Calu3 (cell line): ENCODE results near the gene SENP2. TPM values are rescaled to one million over a fixed set of nuclear protein-coding genes. Genes with fewer than 3 reads are reported as not detected.
"Not testable (repeated sequence)": the region's sequence is repeated elsewhere in the genome, so short reads cannot be mapped to it uniquely, and the experiment has no call there.

Source experiments
- BruUV-seq: library from RNA; stranded (reverse); fragments of 400-500 nt; replicated peaks from 2 replicates; lab custom pipeline; 2021; lab: Mats Ljungman, UMichigan
- CTCF ChIA-PET: fragments of 300-600 bp; sonication (Branson Sonifier 250); formaldehyde crosslinking; loops from one replicate; lab custom pipeline; 2022; ENCODE audit warnings: antibody characterized with exemption; lab: Charles Lee
- DNase-seq: peaks from one replicate; pipeline ENCODE4 v3.0.0; 2022
- H3K27ac Mint-ChIP-seq: one replicate; pipeline ENCODE4 v1.8.0; 2022; ENCODE audit warnings: mixed read lengths; ENCODE audit not compliant: unreplicated experiment
- H3K27me3 Mint-ChIP-seq: one replicate; pipeline ENCODE4 v1.8.0; 2022; ENCODE audit warnings: mixed read lengths; ENCODE audit not compliant: unreplicated experiment
- H3K36me3 Mint-ChIP-seq: one replicate; pipeline ENCODE4 v1.8.0; 2022; ENCODE audit warnings: mild to moderate bottlenecking, moderate library complexity, mixed read lengths; ENCODE audit not compliant: insufficient read depth, unreplicated experiment
- H3K4me1 Mint-ChIP-seq: one replicate; pipeline ENCODE4 v1.8.0; 2022; ENCODE audit warnings: mild to moderate bottlenecking, low read depth, mixed read lengths; ENCODE audit not compliant: unreplicated experiment
- H3K4me3 Mint-ChIP-seq: one replicate; pipeline ENCODE4 v1.8.0; 2022; ENCODE audit warnings: mild to moderate bottlenecking, low read depth, moderate library complexity, mixed read lengths; ENCODE audit not compliant: unreplicated experiment
- H3K9me3 Mint-ChIP-seq: one replicate; pipeline ENCODE4 v1.8.0; 2022; ENCODE audit warnings: low read depth, mixed read lengths; ENCODE audit not compliant: unreplicated experiment
- intact Hi-C: fragments of 100-400 bp; cut with micrococcal nuclease; formaldehyde crosslinking; loops from one replicate; pipeline ENCODE4 v1.10.0; 2022; ENCODE audit not compliant: unreplicated experiment
- total RNA-seq: library from RNA; stranded (reverse); gene quantifications from 2 replicates; pipeline ENCODE4 v1.2.3, GENCODE V29; 2022
- TF ChIP-seq, protein P1 (sequence below): fragments of 200-600 bp; IDR thresholded peaks from one replicate; pipeline ENCODE4 v1.8.0; 2022; ENCODE audit warnings: antibody characterized with exemption; ENCODE audit not compliant: unreplicated experiment

SENP2 gene
- total RNA-seq, 1 experiment from 2014 or later = 87.1 TPM

DNA sequence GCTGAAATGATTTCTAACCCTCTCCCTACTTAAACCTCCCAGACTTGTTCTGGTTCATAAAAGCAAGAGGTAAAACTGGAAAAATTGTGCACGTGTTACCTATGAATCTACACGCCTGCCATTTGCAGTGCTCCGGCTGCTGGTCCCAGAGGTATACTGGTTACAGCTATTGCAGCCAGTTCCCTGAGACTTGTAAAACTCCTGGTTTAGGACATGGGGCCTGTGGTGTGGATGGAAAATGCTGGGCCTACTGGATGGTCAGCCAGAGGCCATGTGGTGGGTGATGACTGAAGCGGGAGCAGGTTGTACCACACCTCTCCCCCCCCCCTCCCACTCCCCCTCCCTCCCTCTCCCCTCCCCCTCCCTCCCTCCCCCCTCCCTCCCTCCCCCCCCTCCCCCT is 45.0 kb downstream of the SENP2 start:
- TF ChIP-seq, protein P1, sequence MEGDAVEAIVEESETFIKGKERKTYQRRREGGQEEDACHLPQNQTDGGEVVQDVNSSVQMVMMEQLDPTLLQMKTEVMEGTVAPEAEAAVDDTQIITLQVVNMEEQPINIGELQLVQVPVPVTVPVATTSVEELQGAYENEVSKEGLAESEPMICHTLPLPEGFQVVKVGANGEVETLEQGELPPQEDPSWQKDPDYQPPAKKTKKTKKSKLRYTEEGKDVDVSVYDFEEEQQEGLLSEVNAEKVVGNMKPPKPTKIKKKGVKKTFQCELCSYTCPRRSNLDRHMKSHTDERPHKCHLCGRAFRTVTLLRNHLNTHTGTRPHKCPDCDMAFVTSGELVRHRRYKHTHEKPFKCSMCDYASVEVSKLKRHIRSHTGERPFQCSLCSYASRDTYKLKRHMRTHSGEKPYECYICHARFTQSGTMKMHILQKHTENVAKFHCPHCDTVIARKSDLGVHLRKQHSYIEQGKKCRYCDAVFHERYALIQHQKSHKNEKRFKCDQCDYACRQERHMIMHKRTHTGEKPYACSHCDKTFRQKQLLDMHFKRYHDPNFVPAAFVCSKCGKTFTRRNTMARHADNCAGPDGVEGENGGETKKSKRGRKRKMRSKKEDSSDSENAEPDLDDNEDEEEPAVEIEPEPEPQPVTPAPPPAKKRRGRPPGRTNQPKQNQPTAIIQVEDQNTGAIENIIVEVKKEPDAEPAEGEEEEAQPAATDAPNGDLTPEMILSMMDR = no peak
- CTCF ChIA-PET = no interaction called here
- Mint-ChIP-seq H3K4me1 (no peaks in the 10 kb centered on the region), H3K27me3 (no peaks in the 10 kb centered on the region), H3K9me3 (no peaks in the 10 kb centered on the region), H3K36me3 (peaks cover 69% of the 10 kb centered on the region), H3K4me3 (no peak overlapping the region), H3K27ac (no peak overlapping the region)
- no peak for DNase-seq
- intact Hi-C loops = no loop called here
- no TSS peak for BruUV-seq

DNA sequence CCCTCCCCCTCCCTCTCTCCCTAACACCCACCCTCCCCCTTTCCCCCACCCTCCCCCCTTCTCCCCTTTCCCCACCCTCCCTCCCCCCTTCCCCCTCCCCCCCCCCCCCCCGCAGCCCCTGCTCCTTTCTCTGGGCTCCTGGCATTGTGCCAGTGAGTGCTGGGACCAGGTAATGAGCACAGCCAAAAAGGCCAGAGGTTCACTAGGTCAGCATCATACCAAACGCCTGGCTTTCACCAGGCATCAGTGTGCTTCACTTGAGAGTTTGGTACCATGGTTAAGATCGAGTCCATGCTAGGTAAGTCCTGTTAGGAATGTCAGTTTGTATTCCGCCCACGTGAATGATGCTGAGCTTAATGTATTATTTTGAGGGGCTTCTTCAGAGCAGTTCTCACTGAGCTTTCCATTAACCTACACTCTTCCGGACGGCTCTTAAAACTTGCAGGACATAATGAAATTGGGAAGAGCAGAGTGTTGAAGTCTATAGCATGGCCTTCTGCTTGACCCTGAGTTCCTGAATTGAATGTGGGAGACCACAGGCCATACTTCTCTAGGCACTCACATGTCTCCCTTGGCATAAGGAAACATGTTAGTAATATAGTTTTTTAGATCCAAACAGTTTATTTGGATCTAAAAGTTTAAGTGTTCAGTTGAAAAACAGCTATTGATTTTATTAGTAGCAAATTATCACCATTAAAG is 45.6 kb downstream of the SENP2 start:
- DNase-seq = no peak
- Mint-ChIP-seq H3K9me3 (no peaks in the 10 kb centered on the region), H3K27ac (no peak overlapping the region), H3K4me3 (no peak overlapping the region), H3K4me1 (no peaks in the 10 kb centered on the region), H3K27me3 (no peaks in the 10 kb centered on the region), H3K36me3 (peaks cover 72% of the 10 kb centered on the region)
- no TSS peak for BruUV-seq
- intact Hi-C loops = no loop called here
- CTCF ChIA-PET = no interaction called here
- TF ChIP-seq, protein P1 = no peak

DNA sequence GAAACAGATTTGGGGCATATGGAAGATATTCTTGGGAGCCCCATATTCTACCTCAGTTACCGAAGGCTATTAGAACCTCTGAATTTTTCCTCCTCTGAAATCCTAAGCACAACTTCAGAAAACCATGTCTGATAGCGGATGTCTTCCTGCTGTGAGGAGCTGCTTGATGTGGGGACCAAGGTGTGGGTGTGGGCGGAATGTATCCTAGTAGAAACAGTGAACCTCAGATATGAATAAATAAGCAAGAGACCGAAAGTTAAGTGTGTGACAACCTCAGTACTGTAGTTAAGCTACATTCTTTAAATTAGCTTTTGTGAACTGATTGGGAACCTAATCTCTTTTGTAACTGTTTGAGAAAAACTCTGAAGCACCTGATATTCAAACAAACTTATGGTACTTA is 46.9 kb downstream of the SENP2 start:
- intact Hi-C loops = no loop called here
- TF ChIP-seq, protein P1 = no peak
- no peaks in the 10 kb centered on the region for H3K27me3 Mint-ChIP-seq
- H3K9me3 Mint-ChIP-seq = no peaks in the 10 kb centered on the region
- H3K4me1 Mint-ChIP-seq = no peaks in the 10 kb centered on the region
- no TSS peak for BruUV-seq
- peaks cover 73% of the 10 kb centered on the region for H3K36me3 Mint-ChIP-seq
- DNase-seq = no peak
- no peak overlapping the region for H3K4me3 Mint-ChIP-seq
- CTCF ChIA-PET = no interaction called here
- no peak overlapping the region for H3K27ac Mint-ChIP-seq

DNA sequence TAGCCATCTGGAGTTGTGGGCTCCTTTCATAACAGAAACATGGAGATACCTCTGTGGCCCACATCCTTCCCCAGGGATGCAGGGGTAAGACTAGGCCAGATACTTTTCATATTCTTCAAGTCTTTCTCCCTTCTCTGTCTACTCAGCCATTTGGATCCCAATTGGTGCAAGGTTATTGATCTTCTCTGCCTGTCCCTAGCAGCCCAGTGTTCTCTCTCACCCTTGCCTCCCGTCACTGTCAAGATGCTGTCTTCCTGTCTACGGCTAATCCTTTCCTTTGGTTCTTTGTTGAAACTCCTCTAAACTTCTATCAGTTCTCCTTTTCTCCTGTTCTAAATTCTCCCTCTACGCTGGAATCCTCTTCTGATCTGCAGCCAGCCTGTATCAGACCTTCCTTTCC is 51.3 kb downstream of the SENP2 start:
- peaks cover 48% of the 10 kb centered on the region for H3K36me3 Mint-ChIP-seq
- no peak for DNase-seq
- BruUV-seq = no TSS peak
- no peak overlapping the region for H3K4me3 Mint-ChIP-seq
- no peaks in the 10 kb centered on the region for H3K4me1 Mint-ChIP-seq
- CTCF ChIA-PET = no interaction called here
- TF ChIP-seq, protein P1 = no peak
- intact Hi-C loops = no loop called here
- H3K27ac Mint-ChIP-seq = peak overlapping the region; percentile 3
- no peaks in the 10 kb centered on the region for H3K27me3 Mint-ChIP-seq
- H3K9me3 Mint-ChIP-seq = no peaks in the 10 kb centered on the region

DNA sequence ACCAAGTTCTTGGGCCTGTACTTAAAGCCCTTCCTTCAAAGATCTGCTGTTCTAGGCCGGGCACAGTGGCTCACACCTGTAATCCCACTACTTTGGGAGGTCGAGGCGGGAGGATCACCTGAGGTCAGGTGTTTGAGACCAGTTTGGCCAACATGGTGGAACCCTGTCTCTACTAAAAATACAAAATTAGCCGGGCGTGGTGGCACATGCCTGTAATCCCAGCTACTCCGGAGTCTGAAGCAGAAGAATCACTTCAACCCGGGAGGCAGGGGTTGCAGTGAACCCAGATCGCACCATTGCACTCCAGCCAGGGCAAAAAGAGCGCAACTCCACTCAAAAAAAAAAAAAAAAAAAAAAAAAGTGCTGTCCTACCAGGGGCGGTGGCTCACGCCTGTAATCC is 52.6 kb downstream of the SENP2 start:
- H3K9me3 Mint-ChIP-seq, intact Hi-C loops, BruUV-seq, H3K4me1 Mint-ChIP-seq, H3K27ac Mint-ChIP-seq, H3K4me3 Mint-ChIP-seq, DNase-seq, H3K27me3 Mint-ChIP-seq: not testable (repeated sequence)
- CTCF ChIA-PET = interaction anchor here (0.6 kb wide), 1 partner anchor 22 kb away, joined by 3 read pairs; no protein-coding TSS in a partner anchor
- H3K36me3 Mint-ChIP-seq = peaks cover 51% of the 10 kb centered on the region
